ENCODE data around the gene P4HA3. TPM values are rescaled to one million over a fixed set of nuclear protein-coding genes. Genes with fewer than 3 reads are reported as not detected.

The P4HA3 gene
- total RNA-seq, 4 donors from 2014 or later, result 0.71 to 2.1 (median 1.1) TPM

GRCh38 chr11:74316772-74317505 lies 5.5 kb upstream of the P4HA3 start:
- Histone ChIP-seq H3K27ac (replicated peaks in 1 of 4) (no peak overlapping the region), H3K27me3 (no peaks in the 10 kb centered on the region), H3K36me3 (no peaks in the 10 kb centered on the region), H3K4me3 (no peak overlapping the region), H3K4me1 (peaks cover 4 to 28% (median 25%) of the 10 kb centered on the region in 4 donors), H3K9me3 (peaks cover 0 to 21% (median 9%) of the 10 kb centered on the region in 4 donors)
- TF ChIP-seq POLR2AphosphoS5 (IDR thresholded peaks at IDR 0.05) (no peak), CTCF (IDR thresholded peaks at IDR 0.05) (no peak), POLR2A (IDR thresholded peaks at IDR 0.05; ENCODE audit: low read depth) (no peak), EP300 (IDR thresholded peaks at IDR 0.05) (no peak)
- intact Hi-C loops (cut with DNase I), result no loop called here
- no peak for DNase-seq (ENCODE audit: extremely low spot score)

GRCh38 chr11:74312326-74312725 lies 886 bp upstream of the P4HA3 start:
- intact Hi-C loops (cut with DNase I), result no loop called here

GRCh38 chr11:74310857-74311256 lies 583 bp downstream of the P4HA3 start:
- Histone ChIP-seq H3K9me3 (peaks cover 0 to 3% (median 0%) of the 10 kb centered on the region in 4 donors), H3K27ac (replicated peaks in 1 of 4) (no peak overlapping the region), H3K4me1 (peaks cover 10 to 24% (median 13%) of the 10 kb centered on the region in 4 donors), H3K4me3 (peak overlapping the region; percentile 56 to 67 (median 60)), H3K27me3 (peaks cover 0 to 12% (median 0%) of the 10 kb centered on the region in 4 donors), H3K36me3 (no peaks in the 10 kb centered on the region)
- TF ChIP-seq POLR2AphosphoS5 (IDR thresholded peaks at IDR 0.05), result no peak
- no peak for TF ChIP-seq POLR2A (IDR thresholded peaks at IDR 0.05; ENCODE audit: low read depth)
- no peak for TF ChIP-seq EP300 (IDR thresholded peaks at IDR 0.05)
- no peak for TF ChIP-seq CTCF (IDR thresholded peaks at IDR 0.05)
- DNase-seq (ENCODE audit: extremely low spot score), result no peak
- intact Hi-C loops (cut with DNase I), result no loop called here
- 82% methylated on average over 9 of the region's 11 CpGs for WGBS

More at GRCh38 chr11:74312326-74312725, 886 bp upstream of the P4HA3 start:
- peaks cover 0 to 17% (median 9%) of the 10 kb centered on the region in 4 donors for H3K9me3 ChIP-seq
- H3K27ac ChIP-seq (replicated peaks in 1 of 4), result no peak overlapping the region
- TF ChIP-seq EP300 (IDR thresholded peaks at IDR 0.05) (no peak), CTCF (IDR thresholded peaks at IDR 0.05) (no peak), POLR2A (IDR thresholded peaks at IDR 0.05; ENCODE audit: low read depth) (no peak), POLR2AphosphoS5 (IDR thresholded peaks at IDR 0.05) (no peak)
- H3K36me3 ChIP-seq, result no peaks in the 10 kb centered on the region
- 100% methylated on average over 1 of the region's 1 CpG for WGBS
- H3K4me3 ChIP-seq, result no peak overlapping the region
- DNase-seq (ENCODE audit: extremely low spot score), result no peak
- H3K4me1 ChIP-seq, result peaks cover 10 to 18% (median 13%) of the 10 kb centered on the region in 4 donors
- H3K27me3 ChIP-seq, result peaks cover 0 to 12% (median 0%) of the 10 kb centered on the region in 4 donors

GRCh38 chr11:74307434-74307833 lies 4.0 kb downstream of the P4HA3 start:
- intact Hi-C loops (cut with DNase I), result no loop called here
- no peak overlapping the region for H3K27ac ChIP-seq (replicated peaks in 1 of 4)
- H3K9me3 ChIP-seq, result no peaks in the 10 kb centered on the region
- H3K4me1 ChIP-seq, result peaks cover 10 to 24% (median 13%) of the 10 kb centered on the region in 4 donors
- DNase-seq (ENCODE audit: extremely low spot score), result no peak
- H3K27me3 ChIP-seq, result peaks cover 0 to 12% (median 0%) of the 10 kb centered on the region in 4 donors
- no peak overlapping the region for H3K4me3 ChIP-seq
- WGBS, result 27% methylated on average over 1 of the region's 1 CpG
- TF ChIP-seq EP300 (IDR thresholded peaks at IDR 0.05) (no peak), POLR2AphosphoS5 (IDR thresholded peaks at IDR 0.05) (no peak), CTCF (IDR thresholded peaks at IDR 0.05) (no peak), POLR2A (IDR thresholded peaks at IDR 0.05; ENCODE audit: low read depth) (no peak)
- no peaks in the 10 kb centered on the region for H3K36me3 ChIP-seq

All from esophagus muscularis mucosa (tissue), 4 donors.